ENCODE data around the gene STAB2.

The STAB2 gene

DNA sequence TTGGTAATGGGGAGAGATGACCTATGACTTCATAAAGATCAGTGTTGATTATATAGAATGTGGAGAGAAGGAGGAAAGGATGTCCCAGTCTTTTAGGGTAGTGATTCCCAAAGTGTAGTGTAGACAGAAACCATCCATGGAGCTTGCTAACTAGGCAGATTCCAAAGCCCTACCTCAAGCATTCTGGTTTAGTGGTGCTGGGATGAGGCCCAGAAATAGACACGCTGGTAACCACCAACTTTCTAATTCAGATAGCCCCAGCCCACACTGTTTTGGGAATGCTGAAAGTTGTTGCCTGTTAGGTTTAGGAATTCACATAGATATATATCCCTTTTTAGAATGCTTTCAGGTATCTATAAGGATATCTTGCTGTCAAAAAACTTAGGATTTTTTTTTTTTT is 69.2 kb downstream of the STAB2 start:
- no peak for DNase-seq

DNA sequence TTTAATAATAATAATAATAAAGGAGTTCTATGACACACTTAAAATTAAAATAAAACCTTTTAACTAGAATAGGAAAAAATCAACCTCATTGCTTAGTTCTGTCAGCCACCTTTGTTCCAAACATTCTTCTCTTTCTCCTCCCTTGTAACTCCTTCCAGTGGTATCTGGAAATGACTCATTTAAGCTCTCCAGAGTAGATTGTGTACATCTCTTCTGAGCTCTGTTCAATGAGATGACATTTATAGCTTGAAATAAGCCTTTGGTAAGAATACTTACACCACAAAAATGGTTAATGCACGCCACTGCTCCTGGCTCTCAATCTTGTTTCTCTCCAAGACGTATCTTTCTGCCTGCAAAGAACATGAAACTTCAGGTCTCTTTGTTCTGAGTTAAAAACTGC is 70.3 kb downstream of the STAB2 start:
- DNase-seq: no peak

DNA sequence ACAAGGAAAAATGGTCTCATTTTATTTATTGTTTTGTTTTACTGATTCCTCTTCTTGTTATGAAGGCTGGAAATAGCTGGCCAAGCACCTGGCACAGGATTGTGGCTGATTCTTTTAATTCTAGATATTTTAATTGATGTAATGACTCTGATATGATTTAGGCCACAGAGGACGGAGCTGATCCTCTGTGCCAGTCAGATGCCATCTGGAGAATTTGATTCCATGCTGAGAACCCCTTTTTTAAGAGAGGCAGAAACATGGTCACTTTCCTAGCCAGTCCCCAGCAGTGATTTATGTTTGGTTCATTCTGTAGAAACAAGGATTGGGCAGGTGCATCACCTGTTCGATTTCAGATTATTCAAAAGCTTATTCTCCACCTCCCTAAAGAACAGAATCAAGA is 77.6 kb downstream of the STAB2 start:
- DNase-seq: no peak

DNA sequence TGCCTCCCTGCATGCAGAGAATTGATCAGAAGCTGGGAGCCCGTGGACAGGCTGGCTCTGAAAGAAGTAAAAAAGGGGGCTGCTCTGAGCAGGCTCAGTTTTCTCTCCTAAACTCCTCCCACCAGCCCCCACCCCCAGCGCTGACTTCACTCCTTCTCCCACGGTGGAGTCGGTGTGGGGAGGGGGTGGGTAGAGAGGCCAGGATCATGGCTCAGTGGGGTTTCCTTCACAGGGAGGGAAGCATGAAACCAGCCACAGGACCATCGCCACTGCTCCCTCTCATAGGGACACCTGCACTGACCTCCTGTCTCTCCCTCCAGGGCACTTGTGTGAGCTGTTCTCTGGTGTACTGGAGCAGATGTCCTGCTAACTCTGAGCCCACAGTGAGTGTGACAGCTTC is 78.9 kb downstream of the STAB2 start:
- no peak for DNase-seq

DNA sequence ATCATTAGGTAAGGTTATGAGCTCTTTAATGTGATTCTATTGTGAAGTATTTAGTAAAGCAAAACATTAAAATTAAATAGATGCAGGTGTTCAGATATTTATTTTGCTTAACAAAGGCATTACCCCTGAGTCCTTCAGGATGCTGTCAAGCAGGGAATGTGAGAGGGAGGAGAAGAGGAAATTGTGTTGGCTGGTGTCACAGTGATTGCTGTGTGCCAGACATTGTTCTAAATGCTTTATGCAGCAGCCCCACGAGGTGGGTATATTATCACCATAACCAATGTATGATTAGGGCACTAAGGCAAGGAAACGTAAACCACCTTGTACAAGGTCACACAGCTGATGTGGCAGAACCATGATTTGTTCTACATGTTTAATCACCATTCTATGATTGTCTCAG is 80.1 kb downstream of the STAB2 start:
- no peak for DNase-seq

DNA sequence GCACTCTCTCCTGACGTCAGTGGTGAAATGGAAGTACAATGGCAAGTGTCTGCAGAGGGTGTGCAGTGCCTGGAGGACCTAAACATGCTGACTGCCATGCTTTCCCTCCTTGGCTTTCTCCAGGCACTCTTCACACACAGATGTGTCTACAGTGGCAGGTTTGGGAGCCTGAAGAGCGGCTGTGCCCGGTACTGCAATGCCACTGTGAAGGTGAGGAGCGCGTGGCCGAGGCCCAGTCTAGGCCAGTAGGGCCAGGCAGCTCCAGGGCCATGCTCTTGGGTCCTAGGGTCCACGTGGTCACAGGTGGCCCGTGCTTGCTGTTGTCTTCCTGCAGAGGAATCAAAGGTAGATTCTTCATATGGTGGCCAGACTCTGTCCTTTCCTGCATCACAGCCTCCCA is 81.4 kb downstream of the STAB2 start:
- no peak for DNase-seq

DNA sequence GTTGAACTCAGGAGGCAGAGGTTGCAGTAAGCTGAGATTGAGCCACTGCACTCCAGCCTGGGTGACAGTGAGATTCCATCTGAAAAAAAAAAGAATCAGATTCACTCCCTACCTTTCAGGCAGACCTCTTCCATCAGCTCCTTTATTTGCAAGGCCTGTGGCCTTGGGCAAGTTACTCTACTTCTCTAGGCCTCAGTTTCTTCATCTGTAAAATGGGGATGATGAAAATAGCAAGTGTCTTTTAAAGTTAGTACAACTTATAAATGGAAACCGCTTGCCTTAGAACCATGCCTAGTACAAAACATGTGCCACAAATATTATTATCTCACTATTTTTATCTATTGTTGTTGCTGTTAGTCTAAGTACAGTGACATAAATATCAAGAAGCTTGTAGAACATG is 84.3 kb downstream of the STAB2 start:
- DNase-seq: no peak

DNA sequence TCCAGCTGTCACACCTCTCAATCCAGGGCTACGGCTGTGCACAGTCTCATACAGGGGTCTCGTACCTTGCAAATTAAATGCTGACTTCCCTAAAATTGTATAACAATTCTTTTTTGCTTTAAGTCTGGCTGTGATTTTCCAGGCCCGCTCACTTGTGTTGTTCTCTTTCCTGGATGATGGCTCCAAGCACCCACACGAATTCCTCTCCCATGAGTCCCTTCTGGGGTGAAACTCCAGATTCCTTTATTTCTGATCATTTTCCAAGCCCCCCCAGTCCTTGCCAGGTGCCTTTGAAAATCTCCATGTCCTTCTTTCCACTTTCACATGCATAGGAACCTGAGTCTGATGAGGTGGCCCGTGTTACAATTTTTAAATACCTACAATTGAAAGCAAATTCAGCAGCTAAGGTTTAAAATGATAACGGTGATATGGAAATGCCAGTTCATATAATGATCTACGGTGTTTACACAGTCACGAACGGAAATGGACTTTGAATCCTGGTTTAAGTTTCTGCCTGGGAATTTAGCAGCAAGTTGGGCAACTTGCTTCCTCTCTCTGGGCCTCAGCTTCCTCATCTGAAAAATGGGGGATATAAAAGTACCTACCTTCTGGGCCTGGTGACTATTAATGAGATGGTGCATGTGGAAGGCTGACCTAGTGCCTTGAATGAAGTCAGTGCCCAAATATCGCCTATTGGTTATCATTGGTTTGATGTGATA is 85.5 kb downstream of the STAB2 start:
- DNase-seq: no peak

DNA sequence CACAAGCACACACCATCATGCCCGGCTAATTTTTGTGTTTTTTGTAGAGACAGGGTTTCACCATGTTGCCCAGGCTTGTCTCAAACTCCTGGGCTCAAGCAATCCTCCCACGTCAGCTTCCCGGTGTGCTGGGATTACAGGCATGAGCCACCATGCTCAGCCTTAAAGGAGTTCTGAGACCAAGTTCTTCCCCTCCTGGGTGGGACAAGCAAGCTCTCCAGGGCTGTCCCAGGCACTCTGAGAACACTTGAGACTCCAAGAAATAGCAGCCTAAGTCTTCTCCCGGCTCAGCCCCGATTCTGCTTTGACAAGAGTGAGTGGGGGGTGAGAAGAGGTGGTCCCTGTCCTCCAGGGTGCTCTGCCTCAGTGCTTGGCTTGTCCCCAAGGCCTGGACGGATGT is 86.4 kb downstream of the STAB2 start:
- no peak for DNase-seq

DNA sequence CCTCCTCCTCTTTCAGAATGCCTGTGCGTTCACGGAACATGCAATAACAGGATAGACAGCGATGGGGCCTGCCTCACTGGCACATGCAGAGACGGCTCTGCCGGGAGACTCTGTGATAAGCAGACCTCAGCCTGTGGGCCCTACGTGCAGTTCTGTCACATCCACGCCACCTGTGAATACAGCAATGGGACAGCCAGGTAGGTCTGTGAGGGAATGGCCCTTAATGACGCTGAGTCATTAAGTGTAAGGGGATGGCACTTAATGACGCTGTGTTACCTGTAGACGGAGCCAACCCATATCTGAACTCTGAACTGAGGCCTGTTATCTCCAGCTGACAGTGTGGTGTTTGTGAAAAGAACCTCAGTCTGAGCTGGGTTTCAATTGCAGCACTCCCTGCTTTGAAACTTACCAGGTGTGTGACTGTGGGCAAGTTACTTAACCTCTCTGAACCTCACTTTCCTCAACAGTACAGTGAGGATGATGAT is 86.9 kb downstream of the STAB2 start:
- DNase-seq: no peak

DNA sequence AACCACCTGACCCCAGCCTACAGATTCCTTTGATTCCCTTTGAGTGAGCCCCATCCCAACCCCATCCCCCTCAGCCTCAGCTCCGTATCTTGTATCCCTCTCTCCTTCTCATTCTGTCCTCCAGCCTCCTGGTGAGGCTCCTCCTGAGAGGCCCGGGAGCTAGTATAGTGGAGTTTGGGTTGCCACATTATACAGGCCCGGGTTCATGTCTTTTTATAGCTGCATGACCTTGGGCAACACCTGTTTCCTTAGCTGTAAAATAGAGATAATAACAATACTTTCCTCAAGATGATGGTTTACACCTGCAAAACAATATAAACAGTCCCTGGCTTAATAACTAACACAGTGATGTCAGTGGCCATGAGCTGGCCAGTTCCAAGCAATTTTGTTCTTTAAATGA is 89.8 kb downstream of the STAB2 start:
- no peak for DNase-seq

DNA sequence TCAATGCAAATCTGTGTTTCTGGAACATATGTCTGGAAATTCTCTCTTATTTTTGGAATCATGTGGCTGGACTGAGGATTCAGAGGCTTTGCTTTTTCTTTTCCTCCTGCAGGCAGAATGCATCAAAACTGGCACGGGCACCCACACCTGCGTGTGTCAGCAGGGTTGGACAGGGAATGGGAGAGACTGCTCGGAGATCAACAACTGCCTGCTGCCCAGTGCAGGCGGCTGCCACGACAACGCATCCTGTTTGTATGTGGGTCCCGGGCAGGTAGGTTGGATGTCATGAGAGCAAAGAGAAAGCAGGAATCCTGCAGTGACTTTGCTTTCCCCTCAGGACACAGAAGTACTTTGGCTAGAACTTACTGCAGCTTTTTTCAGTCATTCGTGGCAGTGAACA is 90.3 kb downstream of the STAB2 start:
- DNase-seq: no peak

DNA sequence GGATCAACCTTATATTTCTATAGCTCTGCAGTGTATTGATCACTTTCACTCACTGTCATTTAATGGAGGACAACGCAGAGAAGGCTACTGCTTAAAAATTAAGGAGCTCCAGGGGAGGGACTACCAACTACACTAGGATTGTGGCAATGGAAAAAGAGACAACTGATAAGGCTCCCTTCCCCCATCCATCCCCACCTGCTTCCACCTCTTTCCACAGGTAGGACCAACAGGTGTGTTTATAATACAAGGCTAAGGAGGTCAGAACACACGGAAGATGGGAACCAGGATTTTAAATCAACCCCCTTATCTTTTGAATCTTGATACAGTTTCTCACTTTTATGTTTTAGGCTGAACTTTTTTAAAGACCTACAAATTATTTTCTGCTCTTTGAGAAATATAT is 90.8 kb downstream of the STAB2 start:
- no peak for DNase-seq

DNA sequence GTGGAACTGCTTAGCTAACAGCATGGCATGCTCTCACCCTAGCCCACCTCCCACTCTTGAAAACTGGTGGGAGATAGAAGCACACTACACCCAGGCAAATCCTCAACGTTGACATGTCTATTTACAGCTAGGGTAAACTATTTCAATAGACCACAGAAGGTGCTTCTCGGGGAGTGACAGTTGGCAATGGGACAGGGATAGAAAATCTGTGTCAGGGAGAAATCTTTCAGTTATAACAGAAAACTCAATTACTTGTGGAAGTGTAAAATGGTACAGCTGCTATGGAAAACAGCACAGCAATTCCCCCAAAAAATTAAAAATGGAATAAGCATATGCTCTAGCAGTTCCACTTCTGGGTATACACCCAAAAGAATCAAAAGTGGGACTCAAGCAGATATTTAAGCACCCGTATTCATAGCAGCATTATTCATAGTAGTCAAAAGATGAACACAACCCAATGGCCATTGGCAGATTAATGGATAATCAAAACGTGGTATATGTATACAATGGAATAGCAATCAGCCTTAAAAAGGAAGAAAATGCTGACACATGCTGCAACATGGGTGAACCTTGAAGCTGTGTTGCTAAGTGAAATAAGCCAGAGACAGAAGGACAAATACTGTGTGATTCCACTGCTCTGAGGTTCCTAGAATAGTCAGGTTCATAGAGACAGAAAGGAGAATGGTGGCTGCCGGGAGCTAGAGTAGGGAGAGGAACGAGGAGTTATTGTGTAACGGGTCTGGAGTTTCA is 92.5 kb downstream of the STAB2 start:
- DNase-seq: no peak

DNA sequence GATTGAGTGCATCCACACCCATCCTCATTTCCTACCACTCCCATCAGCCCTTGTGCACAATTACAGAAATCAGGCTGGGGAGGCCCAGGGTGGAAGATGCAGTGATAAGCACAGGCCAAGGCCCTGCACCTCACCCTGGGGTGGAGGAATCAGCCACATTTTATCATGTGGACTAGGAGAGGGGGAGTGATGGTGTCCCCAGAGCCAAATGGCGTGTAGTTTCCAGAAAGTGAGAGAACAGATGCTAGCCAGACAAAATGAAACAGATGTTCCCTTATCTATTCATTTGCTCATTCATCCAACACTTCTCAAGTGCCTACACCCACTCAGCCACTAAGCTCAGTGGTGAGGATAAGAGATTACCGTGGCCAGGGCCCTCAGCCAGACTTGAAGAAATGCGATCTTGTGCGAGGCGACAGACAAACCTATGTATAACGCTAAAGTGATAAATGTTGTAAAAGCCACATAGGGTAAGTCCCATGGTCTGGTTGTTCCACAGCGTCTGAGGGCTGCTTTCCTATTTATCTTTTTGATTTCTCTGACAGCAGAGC is 93.6 kb downstream of the STAB2 start:
- no peak for DNase-seq

DNA sequence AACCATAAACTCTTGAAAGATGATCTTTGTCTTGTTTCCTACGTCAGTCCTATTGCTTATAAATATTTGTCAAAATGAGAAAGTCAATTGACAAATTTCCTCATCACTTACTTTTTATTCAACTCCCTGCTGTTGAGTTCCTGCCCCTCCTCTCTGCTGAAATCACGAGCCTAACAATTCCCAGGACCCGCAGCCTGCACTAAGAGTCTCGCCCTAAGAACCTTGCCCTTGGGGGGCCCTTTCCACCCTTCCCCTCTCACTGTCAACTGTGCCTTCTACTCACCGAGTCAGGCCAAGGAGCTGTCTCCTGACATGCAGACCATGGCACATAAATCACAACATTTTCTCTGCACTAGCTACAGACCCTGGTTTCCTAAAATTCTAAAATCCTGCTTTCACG is 99.0 kb downstream of the STAB2 start:
- DNase-seq: no peak

DNA sequence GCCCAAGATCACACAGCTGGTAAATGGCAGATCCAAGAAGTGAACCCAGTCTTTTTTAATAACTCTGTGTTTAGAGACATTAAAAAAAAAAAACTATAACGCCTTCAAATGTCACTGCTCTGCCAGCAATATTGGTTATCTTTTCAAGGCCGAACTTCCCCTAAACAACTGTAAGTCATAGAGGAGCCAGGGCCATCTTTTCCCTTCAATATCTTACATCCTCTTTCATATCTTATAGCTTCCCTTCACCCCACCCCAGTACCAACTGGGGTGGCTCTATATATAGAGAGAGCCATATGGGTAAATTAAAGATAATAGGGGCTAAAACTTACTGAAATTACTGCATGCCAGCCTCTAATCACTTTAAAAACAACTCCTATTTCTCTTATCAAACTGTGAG is 100.2 kb downstream of the STAB2 start:
- DNase-seq: no peak

DNA sequence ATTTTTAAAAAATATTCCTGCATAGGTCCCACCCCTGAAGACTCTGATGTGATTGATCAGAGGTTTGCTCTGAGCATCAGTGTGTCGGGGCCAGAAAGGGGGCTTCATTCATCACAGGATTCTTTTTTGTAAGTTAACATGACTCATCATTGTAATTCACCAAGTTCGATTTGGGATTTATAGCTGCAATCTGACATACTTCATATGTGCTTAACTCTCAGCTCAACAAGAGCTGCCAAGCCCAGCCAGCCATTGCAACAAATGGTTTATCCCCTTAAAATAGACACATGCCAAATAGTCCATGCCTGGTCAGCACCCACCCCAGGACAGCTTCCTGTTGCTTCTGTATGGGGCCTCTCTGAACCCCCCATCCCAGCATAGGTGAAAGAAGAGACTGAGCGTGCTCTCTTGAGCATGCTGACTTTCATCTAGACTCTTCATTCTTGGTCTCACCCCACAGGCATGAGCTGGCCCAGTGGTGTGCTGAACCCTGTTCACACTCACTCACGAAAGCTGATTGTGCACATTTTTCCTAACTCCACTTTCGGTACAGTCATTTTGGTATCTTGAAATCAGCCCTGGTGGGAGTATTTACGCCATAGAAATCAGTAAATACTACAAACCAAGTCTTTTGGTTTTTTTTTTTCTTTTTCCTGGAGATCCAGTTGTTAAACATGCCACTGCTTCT is 101.4 kb downstream of the STAB2 start:
- DNase-seq: no peak

DNA sequence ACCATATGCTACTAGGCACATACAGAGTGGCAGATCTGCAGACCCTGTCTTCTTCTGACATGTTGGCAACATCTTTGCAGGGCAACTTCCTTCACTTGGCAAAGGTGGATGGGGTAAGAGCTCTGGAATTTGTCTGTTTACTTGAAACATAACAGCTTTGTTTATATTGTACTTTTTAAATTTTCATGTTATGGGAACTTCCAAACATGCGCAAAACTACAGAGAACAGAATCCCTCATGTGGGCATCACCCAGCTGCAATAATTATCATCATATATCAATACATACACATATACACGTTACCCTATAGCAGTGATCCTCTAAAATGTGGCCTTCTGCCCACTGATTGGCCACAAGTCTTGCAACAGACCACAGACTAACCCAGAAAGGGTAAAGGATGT is 103.4 kb downstream of the STAB2 start:
- no peak for DNase-seq

DNA sequence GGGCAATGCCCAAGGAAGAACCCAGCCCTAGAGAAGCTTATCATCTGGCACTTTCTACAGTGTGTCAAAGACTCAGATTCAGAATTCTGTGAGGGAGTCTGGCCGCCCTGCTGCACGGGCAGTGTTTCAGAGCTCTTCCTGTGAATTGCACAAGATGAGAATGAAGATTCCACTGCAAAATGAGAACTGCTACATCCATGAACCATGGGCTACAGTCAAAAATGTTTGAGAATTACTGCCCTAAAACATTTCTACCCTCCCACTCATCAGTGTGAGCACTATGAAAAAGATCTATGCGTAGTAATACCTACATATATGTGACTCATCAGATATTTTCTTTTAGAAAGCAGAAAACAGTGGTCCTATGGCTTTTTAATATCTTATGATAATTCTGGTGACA is 104.0 kb downstream of the STAB2 start:
- no peak for DNase-seq

DNA sequence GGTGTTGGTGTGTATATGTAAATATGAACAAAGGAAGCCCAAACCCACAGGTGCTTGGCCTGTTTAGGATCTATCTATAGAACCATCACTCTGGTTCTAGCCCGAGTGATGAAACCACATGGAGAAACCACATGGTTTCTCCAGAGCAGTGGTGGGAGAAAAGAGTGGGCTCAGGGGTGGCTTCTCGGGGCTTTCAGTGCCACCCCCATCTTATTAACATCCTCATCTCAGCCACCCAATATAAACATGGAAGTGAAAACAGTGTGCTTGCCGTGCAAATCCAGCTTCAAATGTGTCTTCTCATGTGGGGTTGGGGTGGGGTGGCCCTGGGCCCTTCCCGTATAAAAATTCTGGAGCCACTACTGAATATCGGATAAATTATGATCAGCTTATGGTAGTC is 109.0 kb downstream of the STAB2 start:
- no peak for DNase-seq

DNA sequence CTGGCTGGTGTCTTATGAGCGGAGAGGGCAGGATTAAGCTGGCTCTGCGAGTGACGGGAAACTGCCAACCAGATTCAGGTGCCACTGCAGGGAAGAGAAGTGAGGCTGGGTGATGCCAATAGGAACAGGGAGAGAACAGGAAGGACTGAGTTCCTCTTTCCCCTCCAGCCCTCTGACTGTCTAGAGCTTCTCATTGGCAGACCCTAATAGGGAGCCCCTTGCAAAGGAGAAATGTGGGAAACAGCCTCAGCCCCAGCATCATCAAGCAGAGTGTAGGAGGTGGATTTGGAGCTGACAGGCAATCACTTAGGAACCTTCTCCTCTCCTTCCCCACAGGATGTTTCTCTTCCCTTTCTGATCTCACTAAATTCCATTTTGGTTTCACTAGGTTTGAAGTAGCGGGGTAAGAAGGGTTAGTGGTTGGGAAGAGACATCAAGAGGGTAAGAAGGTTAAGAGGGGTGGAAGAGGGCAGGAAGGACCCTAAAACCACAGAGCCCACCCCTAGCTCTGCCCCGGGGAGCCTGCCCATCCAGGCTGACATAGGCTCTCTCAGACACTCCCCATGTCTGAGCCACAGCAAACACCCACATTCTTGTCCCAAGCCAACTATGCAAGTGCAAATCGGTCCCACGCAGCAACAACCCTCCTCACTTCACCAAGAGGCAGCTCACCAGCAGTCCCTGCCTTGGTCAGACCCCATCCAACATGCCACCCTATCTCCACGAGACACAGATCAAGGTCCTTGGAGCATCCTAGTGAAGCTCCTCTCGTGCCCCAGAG is 111.1 kb downstream of the STAB2 start:
- DNase-seq: no peak
